Sigmoid colon (tissue), 7 donors: ENCODE data around the gene TMEM240. TPM values are rescaled to one million over a fixed set of nuclear protein-coding genes. Genes with fewer than 3 reads are reported as not detected.

Source experiments
- polyA plus RNA-seq, 3 donors: library from polyadenylated mRNA; stranded (reverse); fragments of 200-250 nt; gene quantifications; one replicate each; pipeline ENCODE4 v1.2.3, GENCODE V29; 2013
- total RNA-seq, 4 donors: library from RNA; depleted of rRNA; stranded (reverse); fragments of >200 nt; gene quantifications; one replicate each; pipeline ENCODE4 v1.1.0, GENCODE V29; 2016
- donor health status: healthy with polysubstance abuse.
- donor health status: Bipolar disorder and iron deficiency.
- donor health status: healthy.

TMEM240 gene
- total and polyA plus RNA-seq, 7 donors, result 3.7 to 35.2 (median 15.8) TPM; not detected in 1

Other genes starting within 250 kb of the TMEM240 start
- gene ACAP3, start 232.7 kb downstream of the TMEM240 start, total RNA-seq, result 10 to 100 TPM; 21.4 to 57.1 (median 33.4) TPM
- gene ACAP3, start 232.7 kb downstream of the TMEM240 start, polyA plus RNA-seq, result 10 to 100 TPM in 1 of 3 donors, 1 to 10 TPM in 2; 7.2 to 41.8 (median 8.3) TPM
- 10 to 100 TPM; 15.7 to 24.0 (median 20.4) TPM for gene PUSL1, start 232.0 kb downstream of the TMEM240 start, total RNA-seq
- 10 to 100 TPM; 12.6 to 22.3 (median 12.7) TPM for gene PUSL1, start 232.0 kb downstream of the TMEM240 start, polyA plus RNA-seq
- 100 to 1,000 TPM in 1 of 4 donors, 10 to 100 TPM in 3; 83.8 to 135 (median 93.4) TPM for gene INTS11, start 216.0 kb downstream of the TMEM240 start, total RNA-seq
- 100 to 1,000 TPM in 1 of 3 donors, 10 to 100 TPM in 2; 58.3 to 117 (median 62.7) TPM for gene INTS11, start 216.0 kb downstream of the TMEM240 start, polyA plus RNA-seq
- gene CPTP, start 215.8 kb downstream of the TMEM240 start, total RNA-seq, result 10 to 100 TPM in 2 of 4 donors, 1 to 10 TPM in 2; 8.4 to 21.6 (median 10.5) TPM
- gene CPTP, start 215.8 kb downstream of the TMEM240 start, polyA plus RNA-seq, result 10 to 100 TPM; 41.4 to 57.1 (median 42.0) TPM
- gene TAS1R3, start 209.3 kb downstream of the TMEM240 start, total RNA-seq, result not detected
- gene TAS1R3, start 209.3 kb downstream of the TMEM240 start, polyA plus RNA-seq, result under 1 TPM in 2 of 3 donors, not detected in 1; 0.60 to 0.64 TPM
- 10 to 100 TPM; 50.7 to 85.0 (median 61.9) TPM for gene DVL1, start 191.2 kb downstream of the TMEM240 start, total RNA-seq
- gene DVL1, start 191.2 kb downstream of the TMEM240 start, polyA plus RNA-seq, result 10 to 100 TPM; 25.8 to 59.9 (median 36.3) TPM
- 100 to 1,000 TPM in 3 of 4 donors, 10 to 100 TPM in 1; 78.8 to 234 (median 114) TPM for gene MXRA8, start 182.1 kb downstream of the TMEM240 start, total RNA-seq
- gene MXRA8, start 182.1 kb downstream of the TMEM240 start, polyA plus RNA-seq, result 10 to 100 TPM in 2 of 3 donors, 1 to 10 TPM in 1; 2.8 to 26.2 (median 22.2) TPM
- 100 to 1,000 TPM in 3 of 4 donors, 10 to 100 TPM in 1; 89.3 to 143 (median 124) TPM for gene AURKAIP1, start 165.4 kb downstream of the TMEM240 start, total RNA-seq
- gene AURKAIP1, start 165.4 kb downstream of the TMEM240 start, polyA plus RNA-seq, result 100 to 1,000 TPM; 263 to 288 (median 271) TPM
- gene CCNL2, start 141.3 kb downstream of the TMEM240 start, total RNA-seq, result 100 to 1,000 TPM; 139 to 375 (median 173) TPM
- 10 to 100 TPM; 15.0 to 99.6 (median 16.2) TPM for gene CCNL2, start 141.3 kb downstream of the TMEM240 start, polyA plus RNA-seq
- gene MRPL20, start 133.3 kb downstream of the TMEM240 start, total RNA-seq, result 100 to 1,000 TPM; 133 to 235 (median 206) TPM
- gene MRPL20, start 133.3 kb downstream of the TMEM240 start, polyA plus RNA-seq, result 100 to 1,000 TPM; 155 to 216 (median 171) TPM
- gene ANKRD65, start 119.3 kb downstream of the TMEM240 start, total RNA-seq, result 10 to 100 TPM; 10.0 to 23.0 (median 15.8) TPM
- gene ANKRD65, start 119.3 kb downstream of the TMEM240 start, polyA plus RNA-seq, result 1 to 10 TPM in 2 of 3 donors, under 1 TPM in 1; 0.69 to 5.4 (median 3.8) TPM
- gene VWA1, start 104.9 kb downstream of the TMEM240 start, total RNA-seq, result 100 to 1,000 TPM in 1 of 4 donors, 10 to 100 TPM in 3; 47.1 to 107 (median 71.1) TPM
- gene VWA1, start 104.9 kb downstream of the TMEM240 start, polyA plus RNA-seq, result 10 to 100 TPM in 1 of 3 donors, 1 to 10 TPM in 2; 2.4 to 44.2 (median 3.7) TPM
- under 1 TPM; 0.16 to 0.55 (median 0.45) TPM for gene ATAD3C, start 90.9 kb downstream of the TMEM240 start, total RNA-seq
- gene ATAD3C, start 90.9 kb downstream of the TMEM240 start, polyA plus RNA-seq, result 1 to 10 TPM in 1 of 3 donors, under 1 TPM in 1, not detected in 1; under 0.01 to 1.5 TPM
- gene ATAD3B, start 68.9 kb downstream of the TMEM240 start, total RNA-seq, result 10 to 100 TPM; 11.1 to 47.1 (median 13.1) TPM
- gene ATAD3B, start 68.9 kb downstream of the TMEM240 start, polyA plus RNA-seq, result 10 to 100 TPM in 1 of 3 donors, 1 to 10 TPM in 2; 4.8 to 49.4 (median 5.3) TPM
- gene ATAD3A, start 28.5 kb downstream of the TMEM240 start, total RNA-seq, result 10 to 100 TPM in 3 of 4 donors, 1 to 10 TPM in 1; 8.6 to 14.7 (median 12.1) TPM
- 10 to 100 TPM; 12.6 to 40.4 (median 13.6) TPM for gene ATAD3A, start 28.5 kb downstream of the TMEM240 start, polyA plus RNA-seq
- 100 to 1,000 TPM in 3 of 4 donors, 10 to 100 TPM in 1; 98.9 to 119 (median 109) TPM for gene SSU72, start 34.2 kb upstream of the TMEM240 start, total RNA-seq
- 100 to 1,000 TPM; 129 to 165 (median 150) TPM for gene SSU72, start 34.2 kb upstream of the TMEM240 start, polyA plus RNA-seq
- 1 to 10 TPM in 3 of 4 donors, under 1 TPM in 1; 0.82 to 2.8 (median 1.6) TPM for gene FNDC10, start 59.5 kb upstream of the TMEM240 start, total RNA-seq
- 1 to 10 TPM; 1.2 to 3.5 (median 2.8) TPM for gene FNDC10, start 59.5 kb upstream of the TMEM240 start, polyA plus RNA-seq
- 10 to 100 TPM; 32.7 to 95.3 (median 53.6) TPM for gene MIB2, start 74.9 kb upstream of the TMEM240 start, total RNA-seq
- 10 to 100 TPM; 24.6 to 77.6 (median 33.3) TPM for gene MIB2, start 74.9 kb upstream of the TMEM240 start, polyA plus RNA-seq
- gene MMP23B, start 91.5 kb upstream of the TMEM240 start, total RNA-seq, result 10 to 100 TPM in 2 of 4 donors, 1 to 10 TPM in 2; 1.8 to 58.7 (median 17.2) TPM
- 1 to 10 TPM; 2.2 to 3.6 (median 2.3) TPM for gene MMP23B, start 91.5 kb upstream of the TMEM240 start, polyA plus RNA-seq
- 10 to 100 TPM; 23.9 to 51.0 (median 27.8) TPM for gene CDK11B, start 118.4 kb upstream of the TMEM240 start, total RNA-seq
- gene CDK11B, start 118.4 kb upstream of the TMEM240 start, polyA plus RNA-seq, result 10 to 100 TPM; 30.0 to 38.4 (median 37.9) TPM
- 10 to 100 TPM; 25.0 to 78.1 (median 31.6) TPM for gene SLC35E2B, start 152.2 kb upstream of the TMEM240 start, total RNA-seq
- gene SLC35E2B, start 152.2 kb upstream of the TMEM240 start, polyA plus RNA-seq, result 10 to 100 TPM in 2 of 3 donors, 1 to 10 TPM in 1; 9.5 to 38.5 (median 12.0) TPM
- 10 to 100 TPM; 21.6 to 53.7 (median 37.5) TPM for gene CDK11A, start 183.7 kb upstream of the TMEM240 start, total RNA-seq
- gene CDK11A, start 183.7 kb upstream of the TMEM240 start, polyA plus RNA-seq, result 10 to 100 TPM; 19.8 to 35.0 (median 33.1) TPM
- gene NADK, start 237.8 kb upstream of the TMEM240 start, total RNA-seq, result 10 to 100 TPM; 34.9 to 66.7 (median 42.4) TPM
- gene NADK, start 237.8 kb upstream of the TMEM240 start, polyA plus RNA-seq, result 100 to 1,000 TPM in 2 of 3 donors, 10 to 100 TPM in 1; 72.7 to 121 (median 107) TPM